SK-N-SH (cell line): ENCODE data around the gene KRT26. TPM values are rescaled to one million over a fixed set of nuclear protein-coding genes. Genes with fewer than 3 reads are reported as not detected.

ENCODE experiments used
- CTCF ChIA-PET: fragments of 300-600, 350-600 bp; formaldehyde crosslinking; extraction: SDS; loops from one replicate; lab custom pipeline; 2021; lab: Yijun Ruan, JAX
- POLR2A ChIA-PET: fragments of 350-600 bp; sonication (Branson Sonifier 250); formaldehyde crosslinking; extraction: SDS; loops from one replicate; lab custom pipeline; 2020; ENCODE audit warnings: antibody characterized with exemption, inconsistent platforms; lab: Yijun Ruan, JAX
- DNase-seq: peaks from one replicate; pipeline ENCODE4 v3.0.0; 2012
- H2AFZ ChIP-seq: fragments of 200-600 bp; sonication (generic); 2 replicates; pipeline ENCODE4 v1.8.1; 2016; ENCODE audit warnings: antibody characterized with exemption, mild to moderate bottlenecking, low read depth
- H3F3A ChIP-seq: fragments of 200-600 bp; sonication (generic); replicated peaks from 2 replicates; pipeline ENCODE3; 2016; ENCODE audit warnings: antibody characterized with exemption, mild to moderate bottlenecking; ENCODE audit not compliant: insufficient read depth
- H3K27ac ChIP-seq, 2 experiments: fragments of 200-500 bp in 1 of 2; fragments of 200-600 bp in 1 of 2; sonication (Bioruptor generic) in 1 of 2; sonication (generic), shearing (Covaris generic) in 1 of 2; 2 replicates each; pipeline versions ENCODE4 v1.5.1 to v1.6.1; 2014 to 2016; ENCODE audit warnings: low read depth in 2 of 2, inconsistent platforms in 1 of 2, low read length in 1 of 2, mild to moderate bottlenecking in 1 of 2, mixed read lengths in 1 of 2
- H3K27me3 ChIP-seq: fragments of 200-600 bp; sonication (generic), shearing (Covaris generic); 2 replicates; pipeline ENCODE4 v1.6.1; 2016; ENCODE audit warnings: mixed run types; ENCODE audit not compliant: insufficient read depth
- H3K36me3 ChIP-seq, 2 experiments: fragments of 200-500 bp in 1 of 2; fragments of 200-600 bp in 1 of 2; sonication (Bioruptor generic) in 1 of 2; sonication (generic) in 1 of 2; replicated peaks in 1 of 2; 2 replicates each; pipeline versions ENCODE3 to v1.5.1; 2014 to 2016; ENCODE audit warnings: low read length in 1 of 2, mild to moderate bottlenecking in 1 of 2; ENCODE audit not compliant: insufficient read depth in 2 of 2, control insufficient read depth in 1 of 2
- H3K4me1 ChIP-seq, 2 experiments: fragments of 200-500 bp in 1 of 2; fragments of 200-600 bp in 1 of 2; sonication (Bioruptor generic) in 1 of 2; sonication (generic), shearing (Covaris generic) in 1 of 2; 2 replicates each; pipeline versions ENCODE4 v1.5.1 to v1.6.1; 2014 to 2016; ENCODE audit warnings: low read depth in 1 of 2, low read length in 1 of 2, mixed run types in 1 of 2; ENCODE audit not compliant: insufficient read depth in 2 of 2, control insufficient read depth in 1 of 2
- H3K4me2 ChIP-seq: fragments of 200-600 bp; sonication (generic), shearing (Covaris generic); 2 replicates; pipeline ENCODE4 v1.6.1; 2017; ENCODE audit warnings: mixed run types
- H3K4me3 ChIP-seq, 2 experiments: fragments of 200-500 bp in 1 of 2; fragments of 200-600 bp in 1 of 2; sonication (Bioruptor generic) in 1 of 2; sonication (generic), shearing (Covaris generic) in 1 of 2; 2 replicates each; pipeline versions ENCODE4 v1.5.1 to v1.8.1; 2014 to 2016; ENCODE audit warnings: low read depth in 2 of 2, inconsistent platforms in 1 of 2, low read length in 1 of 2, mild to moderate bottlenecking in 1 of 2, mixed read lengths in 1 of 2, moderate library complexity in 1 of 2
- H3K79me2 ChIP-seq: fragments of 200-600 bp; sonication (generic); 2 replicates; pipeline ENCODE4 v1.8.1; 2017; ENCODE audit warnings: mild to moderate bottlenecking; ENCODE audit not compliant: insufficient read depth
- H3K9ac ChIP-seq: fragments of 200-600 bp; sonication (generic); 2 replicates; pipeline ENCODE4 v1.6.1; 2017; ENCODE audit warnings: mixed run types
- H3K9me2 ChIP-seq: fragments of 200-600 bp; sonication (generic); 2 replicates; pipeline ENCODE4 v1.6.1; 2017; ENCODE audit warnings: mixed run types
- H3K9me3 ChIP-seq: fragments of 200-600 bp; sonication (generic); 2 replicates; pipeline ENCODE4 v1.6.1; 2017; ENCODE audit warnings: mixed run types, mild to moderate bottlenecking, moderate library complexity
- H4K20me1 ChIP-seq: fragments of 200-600 bp; sonication (generic); 2 replicates; pipeline ENCODE4 v1.6.1; 2017; ENCODE audit warnings: mild to moderate bottlenecking, mixed run types; ENCODE audit not compliant: insufficient read depth
- CHD2 ChIP-seq: fragments of 150-350 bp; IDR thresholded peaks from 2 replicates; pipeline ENCODE4 v1.6.1; 2018; ENCODE audit warnings: low read length; ENCODE audit not compliant: partially characterized antibody
- ELF1 ChIP-seq: IDR thresholded peaks from 2 replicates; pipeline ENCODE4 v1.4.0; 2012
- EP300 ChIP-seq, 2 experiments: IDR thresholded peaks; 2 replicates each; pipeline versions ENCODE4 v1.4.0 to v1.6.1; 2012; ENCODE audit warnings: borderline replicate concordance in 1 of 2, low read depth in 1 of 2, low read length in 1 of 2
- EZH2phosphoT487 ChIP-seq: fragments of 200-600 bp; sonication (generic); IDR thresholded peaks from 2 replicates; pipeline ENCODE4 v1.6.1; 2017; ENCODE audit warnings: low read depth, mixed run types, mild to moderate bottlenecking, antibody characterized with exemption, moderate library complexity, borderline replicate concordance
- FOSL2 ChIP-seq: IDR thresholded peaks from 2 replicates; pipeline ENCODE4 v1.4.0; 2012; ENCODE audit warnings: low read depth, mild to moderate bottlenecking, moderate library complexity, borderline replicate concordance
- FOXM1 ChIP-seq: IDR thresholded peaks from 2 replicates; pipeline ENCODE4 v1.4.0; 2012; ENCODE audit warnings: low read depth, mild to moderate bottlenecking
- GABPA ChIP-seq: IDR thresholded peaks from 2 replicates; pipeline ENCODE4 v1.4.0; 2012; ENCODE audit warnings: low read depth, mild to moderate bottlenecking
- MXI1 ChIP-seq: IDR thresholded peaks from 2 replicates; pipeline ENCODE4 v1.6.1; 2012; ENCODE audit warnings: mild to moderate bottlenecking, low read depth, low read length, improper control_type of control experiment
- NRF1 ChIP-seq: IDR thresholded peaks from 2 replicates; pipeline ENCODE4 v1.6.1; 2012; ENCODE audit warnings: low read depth, mild to moderate bottlenecking, low read length
- RCOR1 ChIP-seq: fragments of 150-350 bp; IDR thresholded peaks from 2 replicates; pipeline ENCODE4 v1.6.1; 2017; ENCODE audit warnings: antibody characterized with exemption, low read length
- RXRA ChIP-seq: IDR thresholded peaks from 2 replicates; pipeline ENCODE4 v1.4.0; 2012; ENCODE audit warnings: low read depth, mild to moderate bottlenecking, borderline replicate concordance
- SIN3A ChIP-seq: IDR thresholded peaks from 2 replicates; pipeline ENCODE4 v1.6.1; 2012; ENCODE audit warnings: low read depth, mild to moderate bottlenecking, low read length, moderate library complexity, borderline replicate concordance
- TAF1 ChIP-seq: IDR thresholded peaks from 2 replicates; pipeline ENCODE4 v1.6.1; 2012; ENCODE audit warnings: low read depth, mild to moderate bottlenecking, low read length, moderate library complexity, borderline replicate concordance
- WGBS: methylation state at CpG from one replicate; pipeline ENCODE4 v1.1.6; 2017; ENCODE audit warnings: low lambda C conversion rate; 5-methylcytosine and 5-hydroxymethylcytosine counted together
- polyA plus RNA-seq, 3 experiments: library from polyadenylated mRNA; depleted of rRNA; stranded (reverse); fragments of >200 nt; gene quantifications; 2 replicates each; pipeline ENCODE4 v1.2.3, GENCODE V29; 2012
- TF ChIP-seq, protein P1 (sequence below): fragments of 200-600 bp; sonication (generic); IDR thresholded peaks from 2 replicates; pipeline ENCODE4 v1.6.1; 2017; ENCODE audit warnings: antibody characterized with exemption, mild to moderate bottlenecking, moderate library complexity
- TF ChIP-seq, protein P2 (sequence below): IDR thresholded peaks from 2 replicates; pipeline ENCODE4 v1.4.0; 2012; ENCODE audit warnings: low read depth, borderline replicate concordance
- TF ChIP-seq, protein P3 (sequence below): IDR thresholded peaks from 2 replicates; pipeline ENCODE4; 2012
- TF ChIP-seq, protein P4 (sequence below): IDR thresholded peaks from 2 replicates; pipeline ENCODE4 v1.4.0; 2012; ENCODE audit warnings: low read depth, borderline replicate concordance
- TF ChIP-seq, protein P5 (sequence below): fragments of 150-350 bp; IDR thresholded peaks from 2 replicates; pipeline ENCODE4 v1.6.1; 2016; ENCODE audit warnings: mild to moderate bottlenecking, low read depth, low read length

The KRT26 gene
- polyA plus RNA-seq, 1 of the 3 experiments (the other 2 are of a cell fraction): not detected

DNA sequence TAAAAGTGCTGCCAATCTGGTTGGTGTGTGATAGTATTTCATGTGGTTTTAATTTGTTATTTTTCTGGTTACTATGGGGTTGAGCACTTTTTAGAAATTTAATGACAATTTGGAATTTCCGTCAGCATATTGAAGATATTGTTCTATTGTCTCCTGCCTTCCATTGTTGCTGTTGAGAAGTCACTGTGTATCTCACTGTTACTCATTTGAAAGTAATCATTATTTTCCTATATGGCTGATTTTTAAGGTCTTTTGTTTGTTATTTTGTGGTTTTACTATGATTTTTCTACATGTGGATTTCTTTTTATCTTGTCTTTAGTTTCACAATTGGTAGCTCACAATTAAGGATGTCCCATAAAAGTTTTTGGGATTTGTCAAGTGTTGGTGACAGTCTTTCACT, 8.2 kb downstream of the KRT26 start (continued):
- no peak for TF ChIP-seq EP300 (IDR thresholded peaks at IDR 0.05; ENCODE audit: borderline replicate concordance in 1 of 2, low read depth in 1 of 2, low read length in 1 of 2)
- TF ChIP-seq EZH2phosphoT487: no peak
- no peak for TF ChIP-seq RCOR1
- TF ChIP-seq SIN3A: no peak
- TF ChIP-seq, protein P1, sequence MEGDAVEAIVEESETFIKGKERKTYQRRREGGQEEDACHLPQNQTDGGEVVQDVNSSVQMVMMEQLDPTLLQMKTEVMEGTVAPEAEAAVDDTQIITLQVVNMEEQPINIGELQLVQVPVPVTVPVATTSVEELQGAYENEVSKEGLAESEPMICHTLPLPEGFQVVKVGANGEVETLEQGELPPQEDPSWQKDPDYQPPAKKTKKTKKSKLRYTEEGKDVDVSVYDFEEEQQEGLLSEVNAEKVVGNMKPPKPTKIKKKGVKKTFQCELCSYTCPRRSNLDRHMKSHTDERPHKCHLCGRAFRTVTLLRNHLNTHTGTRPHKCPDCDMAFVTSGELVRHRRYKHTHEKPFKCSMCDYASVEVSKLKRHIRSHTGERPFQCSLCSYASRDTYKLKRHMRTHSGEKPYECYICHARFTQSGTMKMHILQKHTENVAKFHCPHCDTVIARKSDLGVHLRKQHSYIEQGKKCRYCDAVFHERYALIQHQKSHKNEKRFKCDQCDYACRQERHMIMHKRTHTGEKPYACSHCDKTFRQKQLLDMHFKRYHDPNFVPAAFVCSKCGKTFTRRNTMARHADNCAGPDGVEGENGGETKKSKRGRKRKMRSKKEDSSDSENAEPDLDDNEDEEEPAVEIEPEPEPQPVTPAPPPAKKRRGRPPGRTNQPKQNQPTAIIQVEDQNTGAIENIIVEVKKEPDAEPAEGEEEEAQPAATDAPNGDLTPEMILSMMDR: no peak
- no peak for TF ChIP-seq TAF1
- no peak for TF ChIP-seq MXI1
- TF ChIP-seq, protein P2, sequence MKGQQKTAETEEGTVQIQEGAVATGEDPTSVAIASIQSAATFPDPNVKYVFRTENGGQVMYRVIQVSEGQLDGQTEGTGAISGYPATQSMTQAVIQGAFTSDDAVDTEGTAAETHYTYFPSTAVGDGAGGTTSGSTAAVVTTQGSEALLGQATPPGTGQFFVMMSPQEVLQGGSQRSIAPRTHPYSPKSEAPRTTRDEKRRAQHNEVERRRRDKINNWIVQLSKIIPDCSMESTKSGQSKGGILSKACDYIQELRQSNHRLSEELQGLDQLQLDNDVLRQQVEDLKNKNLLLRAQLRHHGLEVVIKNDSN: no peak
- TF ChIP-seq FOXM1: no peak
- no peak for TF ChIP-seq RXRA
- TF ChIP-seq, protein P3, sequence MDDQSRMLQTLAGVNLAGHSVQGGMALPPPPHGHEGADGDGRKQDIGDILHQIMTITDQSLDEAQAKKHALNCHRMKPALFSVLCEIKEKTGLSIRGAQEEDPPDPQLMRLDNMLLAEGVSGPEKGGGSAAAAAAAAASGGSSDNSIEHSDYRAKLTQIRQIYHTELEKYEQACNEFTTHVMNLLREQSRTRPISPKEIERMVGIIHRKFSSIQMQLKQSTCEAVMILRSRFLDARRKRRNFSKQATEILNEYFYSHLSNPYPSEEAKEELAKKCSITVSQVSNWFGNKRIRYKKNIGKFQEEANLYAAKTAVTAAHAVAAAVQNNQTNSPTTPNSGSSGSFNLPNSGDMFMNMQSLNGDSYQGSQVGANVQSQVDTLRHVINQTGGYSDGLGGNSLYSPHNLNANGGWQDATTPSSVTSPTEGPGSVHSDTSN: no peak
- TF ChIP-seq ELF1: no peak

DNA sequence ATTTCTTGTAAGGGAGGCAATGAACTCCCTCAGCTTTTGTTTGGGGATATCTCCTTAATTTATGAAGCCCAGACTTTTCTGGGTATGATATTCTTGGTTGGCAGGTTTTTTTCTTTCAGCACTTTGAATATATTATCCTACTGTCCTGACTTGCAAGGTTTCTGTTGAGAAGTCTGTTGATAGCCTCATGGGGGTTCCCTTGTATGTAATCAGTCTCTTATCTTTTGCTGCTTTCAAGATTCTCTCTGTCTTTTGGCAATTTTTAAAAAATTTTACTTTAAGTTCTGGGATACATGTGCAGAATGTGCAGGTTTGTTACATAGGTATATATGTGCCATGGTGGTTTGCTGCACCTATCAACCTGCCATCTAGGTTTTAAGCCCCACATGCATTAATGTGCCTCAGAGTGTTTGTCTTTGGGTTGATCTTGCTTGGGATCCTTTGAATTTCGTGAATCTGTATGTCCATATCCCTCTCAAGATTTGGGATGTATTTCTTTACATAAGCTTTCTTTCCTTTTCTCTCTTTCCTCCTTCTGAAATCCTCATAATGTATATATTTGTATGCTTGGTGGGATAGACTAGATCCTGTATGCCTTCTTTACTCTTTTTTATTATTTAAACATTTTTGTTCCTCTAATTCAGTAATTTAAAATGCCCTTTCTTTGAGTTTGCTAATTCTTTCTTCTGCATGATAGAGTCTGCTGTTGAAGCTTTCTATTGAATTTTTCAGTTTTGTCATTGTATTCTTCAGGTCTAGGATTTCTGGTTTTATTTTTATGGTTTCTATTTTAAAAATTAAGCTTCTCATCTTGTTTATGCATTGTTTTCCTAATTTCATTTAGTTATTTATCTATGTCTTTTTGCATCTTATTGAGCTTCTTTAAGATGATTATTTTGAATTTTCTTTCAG, 11.6 kb downstream of the KRT26 start:
- 3% methylated on average over 1 of the region's 1 CpG for WGBS
- no peak overlapping the region for H3K9ac ChIP-seq
- no peaks in the 10 kb centered on the region for H3F3A ChIP-seq
- H3K9me2 ChIP-seq: no peaks in the 10 kb centered on the region
- H3K27ac ChIP-seq: no peak overlapping the region
- no peak overlapping the region for H3K4me3 ChIP-seq
- H2AFZ ChIP-seq: no peak overlapping the region
- CTCF ChIA-PET: no interaction called here
- no peaks in the 10 kb centered on the region for H3K79me2 ChIP-seq
- H3K9me3 ChIP-seq: peaks cover 19% of the 10 kb centered on the region
- no peaks in the 10 kb centered on the region for H3K36me3 ChIP-seq
- POLR2A ChIA-PET: no interaction called here
- no peak overlapping the region for H3K4me2 ChIP-seq
- TF ChIP-seq, protein P4, sequence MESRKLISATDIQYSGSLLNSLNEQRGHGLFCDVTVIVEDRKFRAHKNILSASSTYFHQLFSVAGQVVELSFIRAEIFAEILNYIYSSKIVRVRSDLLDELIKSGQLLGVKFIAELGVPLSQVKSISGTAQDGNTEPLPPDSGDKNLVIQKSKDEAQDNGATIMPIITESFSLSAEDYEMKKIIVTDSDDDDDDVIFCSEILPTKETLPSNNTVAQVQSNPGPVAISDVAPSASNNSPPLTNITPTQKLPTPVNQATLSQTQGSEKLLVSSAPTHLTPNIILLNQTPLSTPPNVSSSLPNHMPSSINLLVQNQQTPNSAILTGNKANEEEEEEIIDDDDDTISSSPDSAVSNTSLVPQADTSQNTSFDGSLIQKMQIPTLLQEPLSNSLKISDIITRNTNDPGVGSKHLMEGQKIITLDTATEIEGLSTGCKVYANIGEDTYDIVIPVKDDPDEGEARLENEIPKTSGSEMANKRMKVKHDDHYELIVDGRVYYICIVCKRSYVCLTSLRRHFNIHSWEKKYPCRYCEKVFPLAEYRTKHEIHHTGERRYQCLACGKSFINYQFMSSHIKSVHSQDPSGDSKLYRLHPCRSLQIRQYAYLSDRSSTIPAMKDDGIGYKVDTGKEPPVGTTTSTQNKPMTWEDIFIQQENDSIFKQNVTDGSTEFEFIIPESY: no peak
- TF ChIP-seq FOSL2: no peak
- TF ChIP-seq CHD2: no peak
- TF ChIP-seq NRF1: no peak
- TF ChIP-seq, protein P5, sequence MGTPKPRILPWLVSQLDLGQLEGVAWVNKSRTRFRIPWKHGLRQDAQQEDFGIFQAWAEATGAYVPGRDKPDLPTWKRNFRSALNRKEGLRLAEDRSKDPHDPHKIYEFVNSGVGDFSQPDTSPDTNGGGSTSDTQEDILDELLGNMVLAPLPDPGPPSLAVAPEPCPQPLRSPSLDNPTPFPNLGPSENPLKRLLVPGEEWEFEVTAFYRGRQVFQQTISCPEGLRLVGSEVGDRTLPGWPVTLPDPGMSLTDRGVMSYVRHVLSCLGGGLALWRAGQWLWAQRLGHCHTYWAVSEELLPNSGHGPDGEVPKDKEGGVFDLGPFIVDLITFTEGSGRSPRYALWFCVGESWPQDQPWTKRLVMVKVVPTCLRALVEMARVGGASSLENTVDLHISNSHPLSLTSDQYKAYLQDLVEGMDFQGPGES: no peak
- TF ChIP-seq GABPA: no peak
- TF ChIP-seq, all 33 proteins: peak for 0
- Histone ChIP-seq H3K4me1 (no peaks in the 10 kb centered on the region), H3K27me3 (no peaks in the 10 kb centered on the region), H4K20me1 (no peaks in the 10 kb centered on the region)
- no peak for DNase-seq
